ENCODE data around the gene GOLGA3. TPM values are rescaled to one million over a fixed set of nuclear protein-coding genes. Genes with fewer than 3 reads are reported as not detected.

The GOLGA3 gene
- total and polyA plus RNA-seq, 9 of the 15 experiments (the other 6 are each of a cell fraction or from before 2014, with no cell fraction given) = 1.9 to 48.1 (median 18.4) TPM

DNA sequence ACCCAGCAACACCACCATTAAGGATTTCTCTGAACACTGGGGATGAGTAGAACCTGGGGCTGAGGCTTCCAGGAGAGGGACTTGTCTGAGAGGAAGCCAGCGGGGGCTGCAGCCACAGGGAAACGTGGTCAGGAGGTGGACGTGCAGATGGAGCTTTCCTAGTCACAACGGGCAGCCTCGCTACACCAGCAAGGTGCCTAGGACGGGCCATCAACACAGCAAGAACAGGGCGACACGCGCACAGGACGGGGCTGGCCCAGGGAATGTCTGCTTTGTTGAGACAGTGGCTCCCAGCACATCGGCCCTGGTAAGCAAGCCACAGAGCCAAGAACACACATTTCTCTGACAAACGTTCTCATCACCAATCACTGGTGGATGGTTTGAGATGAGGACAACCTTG lies 92.3 kb downstream of the GOLGA3 start (continued):
- TF ChIP-seq ZMIZ1 (IDR thresholded peaks at IDR 0.05; ENCODE audit: low read depth in 2 of 2, low read length in 2 of 2) (no peak), FIP1L1 (IDR thresholded peaks at IDR 0.05; ENCODE audit: low read depth, low read length, poor library complexity, severe bottlenecking) (no peak), KDM4B (IDR thresholded peaks at IDR 0.05; ENCODE audit: borderline replicate concordance in 2 of 2, low read depth in 1 of 2) (no peak), NFATC3 (IDR thresholded peaks at IDR 0.05) (no peak), HMG20B (CRISPR knock-in tag; IDR thresholded peaks at IDR 0.05) (no peak), CCNT2 (IDR thresholded peaks at IDR 0.05; ENCODE audit: borderline replicate concordance, extremely low read depth, insufficient read length, low read depth, low read length) (no peak), SAP30 (IDR thresholded peaks at IDR 0.05; ENCODE audit: borderline replicate concordance, insufficient read depth, low read depth, low read length, poor library complexity, severe bottlenecking) (no peak)
- TF ChIP-seq, protein P1, sequence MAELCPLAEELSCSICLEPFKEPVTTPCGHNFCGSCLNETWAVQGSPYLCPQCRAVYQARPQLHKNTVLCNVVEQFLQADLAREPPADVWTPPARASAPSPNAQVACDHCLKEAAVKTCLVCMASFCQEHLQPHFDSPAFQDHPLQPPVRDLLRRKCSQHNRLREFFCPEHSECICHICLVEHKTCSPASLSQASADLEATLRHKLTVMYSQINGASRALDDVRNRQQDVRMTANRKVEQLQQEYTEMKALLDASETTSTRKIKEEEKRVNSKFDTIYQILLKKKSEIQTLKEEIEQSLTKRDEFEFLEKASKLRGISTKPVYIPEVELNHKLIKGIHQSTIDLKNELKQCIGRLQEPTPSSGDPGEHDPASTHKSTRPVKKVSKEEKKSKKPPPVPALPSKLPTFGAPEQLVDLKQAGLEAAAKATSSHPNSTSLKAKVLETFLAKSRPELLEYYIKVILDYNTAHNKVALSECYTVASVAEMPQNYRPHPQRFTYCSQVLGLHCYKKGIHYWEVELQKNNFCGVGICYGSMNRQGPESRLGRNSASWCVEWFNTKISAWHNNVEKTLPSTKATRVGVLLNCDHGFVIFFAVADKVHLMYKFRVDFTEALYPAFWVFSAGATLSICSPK (IDR thresholded peaks at IDR 0.05; ENCODE audit: borderline replicate concordance) = no peak
- TF ChIP-seq, protein P2, sequence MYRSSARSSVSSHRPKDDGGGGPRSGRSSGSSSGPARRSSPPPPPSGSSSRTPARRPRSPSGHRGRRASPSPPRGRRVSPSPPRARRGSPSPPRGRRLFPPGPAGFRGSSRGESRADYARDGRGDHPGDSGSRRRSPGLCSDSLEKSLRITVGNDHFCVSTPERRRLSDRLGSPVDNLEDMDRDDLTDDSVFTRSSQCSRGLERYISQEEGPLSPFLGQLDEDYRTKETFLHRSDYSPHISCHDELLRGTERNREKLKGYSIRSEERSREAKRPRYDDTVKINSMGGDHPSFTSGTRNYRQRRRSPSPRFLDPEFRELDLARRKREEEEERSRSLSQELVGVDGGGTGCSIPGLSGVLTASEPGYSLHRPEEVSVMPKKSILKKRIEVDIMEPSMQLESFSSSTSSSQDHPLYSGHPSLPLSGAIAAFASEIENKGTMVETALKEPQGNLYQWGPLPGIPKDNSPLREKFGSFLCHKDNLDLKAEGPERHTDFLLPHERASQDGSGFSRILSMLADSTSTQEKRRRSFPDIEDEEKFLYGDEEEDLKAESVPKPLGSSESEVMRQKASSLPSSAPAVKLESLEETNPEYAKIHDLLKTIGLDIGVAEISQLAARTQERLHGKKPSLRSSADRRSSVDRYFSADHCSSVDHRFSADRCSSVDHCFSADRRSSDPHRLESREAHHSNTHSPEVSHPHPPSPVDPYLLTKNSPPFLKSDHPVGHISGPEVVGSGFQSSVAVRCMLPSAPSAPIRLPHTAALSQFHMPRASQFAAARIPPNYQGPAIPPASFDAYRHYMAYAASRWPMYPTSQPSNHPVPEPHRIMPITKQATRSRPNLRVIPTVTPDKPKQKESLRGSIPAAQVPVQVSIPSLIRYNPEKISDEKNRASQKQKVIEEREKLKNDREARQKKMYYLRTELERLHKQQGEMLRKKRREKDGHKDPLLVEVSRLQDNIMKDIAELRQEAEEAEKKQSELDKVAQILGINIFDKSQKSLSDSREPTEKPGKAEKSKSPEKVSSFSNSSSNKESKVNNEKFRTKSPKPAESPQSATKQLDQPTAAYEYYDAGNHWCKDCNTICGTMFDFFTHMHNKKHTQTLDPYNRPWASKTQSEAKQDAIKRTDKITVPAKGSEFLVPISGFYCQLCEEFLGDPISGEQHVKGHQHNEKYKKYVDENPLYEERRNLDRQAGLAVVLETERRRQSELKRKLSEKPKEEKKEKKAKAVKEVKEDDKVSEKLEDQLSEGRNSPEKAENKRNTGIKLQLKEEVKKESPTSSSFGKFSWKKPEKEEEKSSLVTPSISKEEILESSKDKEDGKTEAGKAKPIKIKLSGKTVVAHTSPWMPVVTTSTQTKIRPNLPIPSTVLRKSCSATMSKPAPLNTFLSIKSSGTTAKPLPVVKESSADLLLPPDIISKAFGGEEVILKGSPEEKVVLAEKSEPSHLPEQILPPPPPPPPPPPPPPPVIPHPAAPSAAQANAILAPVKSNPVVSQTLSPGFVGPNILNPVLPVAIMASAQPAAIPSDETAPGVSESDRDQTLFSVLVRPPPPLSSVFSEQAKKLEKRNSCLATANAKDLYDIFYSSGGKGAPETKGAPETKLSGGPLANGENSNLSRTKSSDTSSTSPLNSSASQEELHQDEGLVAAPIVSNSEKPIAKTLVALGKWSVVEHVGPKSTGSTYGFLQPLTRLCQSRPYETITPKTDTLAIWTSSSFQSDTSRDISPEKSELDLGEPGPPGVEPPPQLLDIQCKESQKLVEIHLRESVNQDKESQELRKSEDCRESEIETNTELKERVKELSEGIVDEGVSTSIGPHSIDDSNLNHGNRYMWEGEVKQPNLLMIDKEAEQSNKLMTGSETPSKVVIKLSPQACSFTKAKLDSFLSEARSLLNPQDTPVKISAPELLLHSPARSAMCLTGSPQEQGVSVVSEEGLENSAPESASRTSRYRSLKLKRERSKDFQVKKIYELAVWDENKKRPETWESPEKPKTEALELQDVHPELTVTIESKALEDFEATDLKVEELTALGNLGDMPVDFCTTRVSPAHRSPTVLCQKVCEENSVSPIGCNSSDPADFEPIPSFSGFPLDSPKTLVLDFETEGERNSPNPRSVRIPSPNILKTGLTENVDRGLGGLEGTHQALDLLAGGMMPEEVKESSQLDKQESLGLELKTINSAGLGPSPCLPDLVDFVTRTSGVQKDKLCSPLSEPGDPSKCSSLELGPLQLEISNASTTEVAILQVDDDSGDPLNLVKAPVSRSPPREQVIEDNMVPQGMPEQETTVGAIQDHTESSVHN (IDR thresholded peaks at IDR 0.05; ENCODE audit: borderline replicate concordance in 1 of 2, low read depth in 1 of 2) = no peak
